Gastrocnemius medialis (tissue), 4 donors: Measurements from ENCODE around the gene ARSG.

ENCODE experiments used
- POLR2A ChIP-seq, 2 donors: fragments of 450-650 bp; IDR thresholded peaks; one replicate each; pipeline ENCODE4 v1.6.1; 2017; ENCODE audit warnings: antibody characterized with exemption in 2 of 2, mild to moderate bottlenecking in 2 of 2, moderate library complexity in 2 of 2
- TF ChIP-seq, protein P1 (sequence below), 5 experiments: fragments of 450-650 bp in 3 of 5; fragments of 200-600 bp in 2 of 5; sonication (generic) in 2 of 5; IDR thresholded peaks in 4 of 5; conservative IDR thresholded peaks in 1 of 5; 1 replicate in 4 of 5; 2 replicates in 1 of 5; pipeline ENCODE4 v1.5.1; 2016 to 2019; ENCODE audit warnings: antibody characterized with exemption in 5 of 5, mild to moderate bottlenecking in 3 of 5, moderate library complexity in 3 of 5

GRCh38 chr17:68327823-68328557 is 36.7 kb downstream of the ARSG start:
- TF ChIP-seq, protein P1, sequence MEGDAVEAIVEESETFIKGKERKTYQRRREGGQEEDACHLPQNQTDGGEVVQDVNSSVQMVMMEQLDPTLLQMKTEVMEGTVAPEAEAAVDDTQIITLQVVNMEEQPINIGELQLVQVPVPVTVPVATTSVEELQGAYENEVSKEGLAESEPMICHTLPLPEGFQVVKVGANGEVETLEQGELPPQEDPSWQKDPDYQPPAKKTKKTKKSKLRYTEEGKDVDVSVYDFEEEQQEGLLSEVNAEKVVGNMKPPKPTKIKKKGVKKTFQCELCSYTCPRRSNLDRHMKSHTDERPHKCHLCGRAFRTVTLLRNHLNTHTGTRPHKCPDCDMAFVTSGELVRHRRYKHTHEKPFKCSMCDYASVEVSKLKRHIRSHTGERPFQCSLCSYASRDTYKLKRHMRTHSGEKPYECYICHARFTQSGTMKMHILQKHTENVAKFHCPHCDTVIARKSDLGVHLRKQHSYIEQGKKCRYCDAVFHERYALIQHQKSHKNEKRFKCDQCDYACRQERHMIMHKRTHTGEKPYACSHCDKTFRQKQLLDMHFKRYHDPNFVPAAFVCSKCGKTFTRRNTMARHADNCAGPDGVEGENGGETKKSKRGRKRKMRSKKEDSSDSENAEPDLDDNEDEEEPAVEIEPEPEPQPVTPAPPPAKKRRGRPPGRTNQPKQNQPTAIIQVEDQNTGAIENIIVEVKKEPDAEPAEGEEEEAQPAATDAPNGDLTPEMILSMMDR (IDR thresholded peaks at IDR 0.05 in 4 of 5, conservative IDR thresholded peaks at IDR 0.05 in 1 of 5): peak in 1 of 5 experiments; percentile 18
- TF ChIP-seq POLR2A (IDR thresholded peaks at IDR 0.05): no peak
